ENCODE measurements around the gene PDE3B.
"Not testable (repeated sequence)": the region's sequence is repeated elsewhere in the genome, so short reads cannot be mapped to it uniquely, and the experiment has no call there.

PDE3B gene

DNA sequence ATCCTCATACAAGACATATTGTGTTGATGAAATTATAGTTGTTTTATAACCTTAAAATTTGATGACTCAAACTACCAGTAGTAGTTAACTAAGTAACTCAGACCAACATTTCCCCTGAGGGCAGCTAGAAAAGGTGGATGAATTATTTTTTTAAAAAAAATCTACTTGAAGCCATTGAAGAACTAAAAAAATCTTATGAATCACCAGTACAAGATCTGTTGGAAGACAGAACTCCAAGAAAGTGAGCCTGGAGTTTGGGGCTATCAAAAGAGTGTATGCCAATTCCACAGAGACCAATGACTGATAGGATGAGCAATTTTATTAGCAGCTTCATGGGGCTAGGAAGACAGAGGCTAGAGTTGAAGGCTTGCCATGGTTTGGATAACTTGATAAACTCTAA lies 176.0 kb downstream of the PDE3B start:
- DNase-seq: no peak

DNA sequence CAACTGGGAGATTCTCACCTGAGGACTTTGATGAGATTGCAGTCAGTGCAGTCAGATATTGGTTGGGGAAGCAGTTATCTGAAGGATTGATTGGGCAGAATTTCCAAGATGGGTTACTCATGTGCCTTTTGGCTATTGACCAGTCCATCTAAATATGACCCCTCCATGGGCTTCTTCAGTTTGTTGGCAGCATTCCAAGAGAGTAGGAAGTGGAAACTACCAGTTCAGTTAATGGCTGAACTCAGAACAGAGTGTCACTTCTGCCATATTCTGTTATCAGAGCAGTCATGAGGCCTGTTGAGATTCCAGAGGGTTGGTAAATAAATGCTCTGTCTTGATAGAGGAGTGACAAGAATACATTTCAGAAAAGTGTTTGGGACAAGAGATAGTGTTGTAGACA lies 177.4 kb downstream of the PDE3B start:
- no peak for DNase-seq

DNA sequence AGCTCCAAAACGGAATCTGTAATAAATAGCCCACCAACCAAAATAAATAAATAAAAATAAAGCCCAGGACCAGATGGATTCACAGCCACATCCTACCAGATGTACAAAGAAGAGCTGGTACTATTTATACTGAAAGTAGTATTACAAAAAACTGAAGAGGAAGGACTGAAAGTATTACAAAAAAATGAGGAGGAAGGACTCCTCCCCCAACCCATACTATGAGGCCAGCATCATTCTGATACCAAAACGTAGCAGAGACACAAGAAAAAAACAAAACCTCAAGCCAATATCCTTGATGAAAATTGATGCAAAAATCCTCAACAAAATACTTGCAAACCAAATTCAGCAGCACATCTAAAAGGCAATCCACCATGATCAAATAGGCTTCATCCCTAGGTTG lies 183.0 kb downstream of the PDE3B start:
- no peak for DNase-seq

DNA sequence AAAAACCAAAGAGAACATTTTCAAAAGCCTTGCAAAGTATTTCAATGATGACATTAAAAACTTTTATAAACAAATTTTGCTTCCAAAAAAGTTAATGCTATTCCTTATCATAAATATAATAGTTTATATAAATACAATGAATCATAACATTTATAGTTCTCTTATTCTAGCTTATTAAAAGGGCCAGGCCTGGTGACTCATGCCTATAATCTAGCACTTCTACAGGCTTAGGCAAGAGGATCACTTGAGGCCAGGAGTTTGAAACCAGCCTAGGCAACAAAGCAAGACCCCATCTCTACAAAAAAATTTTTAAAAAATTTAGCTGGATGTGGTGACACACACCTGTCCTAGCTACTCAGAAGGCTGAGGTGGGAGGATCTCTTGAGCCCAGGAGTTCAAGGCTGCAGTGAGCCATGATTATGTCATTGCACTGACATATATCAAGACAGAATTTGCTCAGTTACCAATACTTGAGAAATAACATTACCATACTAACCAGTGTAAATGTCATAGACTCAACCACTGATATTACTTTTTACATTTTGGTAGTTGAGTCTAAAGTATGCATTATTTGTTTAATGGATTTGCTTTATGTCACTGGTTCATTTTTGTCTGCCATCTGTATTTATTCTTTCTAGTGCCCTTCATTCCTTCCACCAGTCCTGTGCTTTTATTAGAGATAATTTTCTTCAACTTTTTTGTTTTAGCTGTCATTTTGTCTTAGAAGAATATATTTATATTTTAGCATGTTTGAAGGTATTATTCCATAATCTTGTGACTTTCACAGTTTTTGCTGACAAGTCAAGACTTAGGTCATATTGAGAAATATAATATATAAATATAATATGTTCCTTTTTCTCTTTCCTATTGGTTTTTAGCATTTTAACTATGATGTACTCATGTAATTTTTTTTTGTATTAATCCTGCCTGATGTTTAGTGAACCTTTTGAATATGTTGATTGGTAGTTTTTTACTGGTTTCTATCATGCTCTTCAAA lies 192.2 kb downstream of the PDE3B start:
- DNase-seq: no peak

DNA sequence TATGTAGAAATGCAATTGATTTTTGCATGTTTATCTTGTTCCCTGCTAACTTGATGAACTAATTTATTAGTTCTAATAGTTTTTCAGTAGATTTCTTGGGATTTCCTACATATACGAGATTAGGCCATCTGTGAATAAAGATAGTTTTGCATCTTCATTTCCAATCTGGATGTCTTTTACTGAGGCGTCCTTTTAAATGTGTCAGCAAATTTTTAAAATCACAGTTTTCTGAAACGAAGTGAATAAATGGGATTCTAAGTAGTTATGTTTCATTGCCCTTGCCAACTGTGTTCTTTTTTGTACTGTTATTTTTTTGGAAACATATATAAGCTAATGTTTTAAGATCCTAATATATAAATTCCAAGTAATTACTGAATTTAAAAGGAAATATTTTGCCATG lies 198.4 kb downstream of the PDE3B start:
- DNase-seq: no peak

DNA sequence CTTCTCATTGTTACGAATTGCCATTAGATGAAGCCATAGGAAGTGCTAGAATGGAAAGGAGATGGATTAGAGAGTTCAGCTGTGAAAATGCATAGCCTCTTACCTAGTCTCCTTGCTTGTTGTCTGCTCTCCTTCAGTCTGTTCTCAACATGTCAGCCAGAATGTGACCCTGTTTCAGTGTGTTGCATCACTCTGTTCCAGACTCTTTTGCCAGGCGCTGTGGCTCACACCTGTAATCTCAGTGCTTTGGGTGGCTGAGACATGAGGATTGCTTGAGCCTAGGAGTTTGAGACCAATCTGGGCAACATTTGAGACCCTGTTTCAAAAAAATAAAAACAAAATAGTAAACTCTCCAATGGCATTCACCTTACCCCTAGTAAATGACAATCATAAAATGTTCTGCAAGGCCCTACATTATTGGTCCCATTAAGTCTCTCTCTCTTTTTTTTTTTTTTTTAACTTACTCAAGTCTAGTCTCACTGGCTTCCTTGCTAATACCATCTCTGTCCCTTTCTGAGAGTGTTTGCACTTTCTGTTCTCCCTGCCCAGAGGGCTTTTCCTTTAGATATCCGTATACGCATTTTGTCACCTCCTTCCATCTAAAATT lies 209.1 kb downstream of the PDE3B start:
- no peak for DNase-seq

DNA sequence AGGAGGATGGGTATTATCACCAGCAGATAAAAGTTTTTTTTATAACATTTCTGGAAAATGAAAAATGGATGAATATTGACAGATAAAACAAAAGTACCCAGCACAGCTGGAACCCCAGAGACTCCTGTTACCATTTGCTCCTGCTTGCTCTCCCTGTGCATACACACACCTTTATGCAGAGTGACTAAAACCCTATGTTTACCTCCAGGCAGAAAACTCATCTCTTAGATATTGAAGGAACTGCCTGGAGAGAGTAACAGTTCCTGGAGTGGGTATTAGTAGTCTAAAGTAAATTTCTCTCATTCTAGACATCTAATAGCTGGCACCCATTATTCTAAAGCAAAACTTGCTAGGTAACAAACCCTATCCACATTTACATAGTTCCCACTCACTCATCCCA lies 210.5 kb downstream of the PDE3B start:
- DNase-seq: no peak

DNA sequence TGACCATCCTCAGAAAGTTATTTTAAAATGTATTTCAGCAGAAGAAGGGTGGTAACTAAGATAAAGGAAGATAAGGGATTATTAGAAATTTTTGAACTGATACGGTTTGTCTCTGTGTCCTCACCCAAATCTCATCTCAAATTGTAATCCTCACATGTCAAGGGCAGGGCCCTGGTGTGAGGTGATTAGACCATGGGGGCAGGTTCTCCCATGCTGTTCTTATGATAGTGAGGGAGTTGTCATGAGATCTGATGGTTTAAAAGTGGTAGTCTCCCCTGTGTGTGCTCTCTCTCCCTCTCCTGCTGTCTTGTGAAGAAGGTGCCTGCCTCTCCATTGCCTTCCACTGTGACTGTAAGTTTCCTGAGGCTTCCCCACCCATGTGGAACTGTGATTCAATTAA lies 212.3 kb downstream of the PDE3B start:
- DNase-seq: no peak

DNA sequence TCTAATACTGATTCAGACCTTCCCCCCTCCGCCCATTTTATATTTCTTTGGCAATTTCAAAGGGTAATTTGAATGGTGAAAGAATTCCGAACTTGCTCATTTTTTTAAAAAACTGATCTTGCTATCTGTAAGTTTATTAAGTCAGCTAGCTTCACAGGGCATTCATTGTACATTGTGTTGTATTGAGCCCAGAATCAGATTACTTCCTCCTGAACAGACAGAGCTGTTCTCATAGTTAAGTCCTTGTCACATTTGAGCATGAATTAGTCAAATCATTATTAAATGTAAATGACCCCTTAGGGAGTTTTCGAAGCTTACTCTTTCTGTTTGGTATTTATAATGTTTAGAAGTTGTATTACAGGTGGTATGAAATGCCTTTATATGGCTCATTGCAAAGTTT lies 214.0 kb downstream of the PDE3B start:
- no peak for DNase-seq

DNA sequence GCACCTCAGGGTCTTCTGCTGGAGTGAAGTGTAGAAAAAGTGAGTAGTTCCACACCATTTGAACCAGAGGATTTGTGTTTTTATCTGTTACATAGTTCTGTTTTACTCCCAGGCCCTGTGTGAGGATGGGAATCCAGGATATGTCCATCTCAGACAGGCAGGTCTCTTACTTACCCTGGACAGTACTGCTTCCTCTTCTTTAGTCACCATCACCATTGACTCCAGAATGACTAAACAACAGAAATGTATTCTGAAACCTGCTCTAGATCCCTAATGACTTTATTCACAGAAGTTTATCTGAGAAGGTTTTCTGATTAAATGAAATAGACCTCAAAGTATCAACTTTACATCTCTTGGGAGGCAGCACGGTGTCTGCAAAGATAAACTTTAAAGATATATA lies 214.8 kb downstream of the PDE3B start:
- DNase-seq: no peak

DNA sequence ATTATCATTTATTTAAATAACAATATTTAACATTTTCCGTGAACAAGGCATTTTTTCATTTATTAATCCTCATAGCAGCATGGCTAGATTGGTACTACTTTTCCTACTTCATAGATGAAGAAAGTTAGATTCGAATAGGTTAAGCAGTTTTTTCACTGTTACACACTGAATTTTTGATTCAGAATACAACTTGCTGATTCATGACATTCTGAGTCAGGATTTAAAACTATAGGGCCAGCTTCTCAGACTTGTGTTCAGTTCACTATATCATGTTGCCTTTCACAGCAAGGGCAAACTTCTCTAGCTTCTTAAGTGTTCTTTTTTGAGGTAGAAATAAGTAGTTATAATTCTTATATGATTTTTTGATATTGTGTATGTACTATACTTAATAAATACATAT lies 216.9 kb downstream of the PDE3B start:
- DNase-seq: no peak

DNA sequence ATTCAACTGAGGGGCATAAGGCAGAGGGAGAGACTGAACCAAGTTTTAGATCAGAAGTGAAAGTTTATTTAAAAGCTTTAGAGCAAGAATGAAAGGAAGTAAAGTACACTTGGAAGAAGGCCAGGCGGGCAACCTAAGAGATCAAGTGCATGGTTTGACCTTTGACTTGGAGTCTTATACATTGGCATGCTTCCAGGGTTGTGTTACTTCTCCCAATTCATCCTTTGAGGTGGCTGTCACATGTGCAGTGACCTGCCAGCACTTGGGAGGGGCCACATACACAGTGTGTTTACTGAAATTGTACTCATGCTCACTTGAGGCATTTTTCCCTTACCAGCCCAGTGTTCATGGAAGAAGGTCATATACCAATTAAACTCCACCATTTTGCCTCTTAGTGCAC lies 218.1 kb downstream of the PDE3B start:
- no peak for DNase-seq

DNA sequence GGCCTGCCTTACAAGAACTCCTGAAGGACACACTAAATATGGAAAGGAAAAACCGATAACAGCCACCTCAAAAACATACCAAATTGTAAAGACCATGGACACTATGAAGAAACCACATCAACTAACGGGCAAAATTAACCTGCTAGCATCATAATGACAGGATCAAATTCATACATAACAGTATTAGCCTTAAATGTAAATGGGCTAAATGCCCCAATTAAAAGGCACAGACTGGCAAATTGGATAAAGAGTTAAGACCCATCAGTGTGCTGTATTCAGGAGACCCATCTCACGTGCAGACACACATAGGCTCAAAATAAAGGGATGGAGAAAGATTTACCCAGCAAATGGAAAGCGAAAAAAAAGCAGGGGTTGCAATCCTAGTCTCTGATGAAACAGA lies 220.2 kb downstream of the PDE3B start:
- DNase-seq: not testable (repeated sequence)

DNA sequence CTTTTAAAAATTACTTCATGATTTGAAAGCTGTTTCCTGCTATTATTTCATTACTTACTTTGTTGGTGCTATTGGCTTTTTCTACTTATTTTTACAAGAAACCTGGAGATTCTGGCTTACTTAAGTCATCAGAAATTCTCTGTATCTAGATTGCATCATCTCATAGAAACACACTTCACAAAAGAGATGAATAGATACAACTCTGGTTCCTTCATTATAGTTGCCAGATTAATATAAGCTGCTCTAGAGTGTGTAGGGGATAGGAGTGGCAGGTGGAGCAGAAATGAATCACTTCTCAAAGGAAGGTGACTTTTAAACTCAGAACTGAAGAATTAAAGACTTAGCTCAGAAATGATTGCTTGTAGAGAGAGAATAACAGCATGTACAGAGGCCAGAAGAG lies 228.4 kb downstream of the PDE3B start:
- no peak for DNase-seq

DNA sequence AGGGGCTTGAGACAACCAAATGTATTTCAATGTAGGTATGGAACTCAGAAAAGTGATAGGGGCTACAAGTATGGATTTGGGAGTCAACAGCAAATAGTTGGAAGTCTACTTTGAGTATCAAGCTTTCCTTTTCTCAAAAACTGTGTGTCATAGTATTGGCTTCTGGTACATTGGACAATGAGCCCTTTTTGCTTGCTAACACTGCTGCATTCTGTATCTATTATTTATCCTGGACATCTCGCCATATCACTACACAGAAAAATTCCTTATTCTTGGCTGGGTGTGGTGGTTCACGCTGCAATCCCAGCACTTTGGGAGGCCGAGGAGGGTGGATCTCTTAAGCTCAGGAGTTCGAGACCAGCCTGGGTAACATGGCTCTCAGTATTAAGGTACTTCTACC lies 230.0 kb downstream of the PDE3B start:
- no peak for DNase-seq

DNA sequence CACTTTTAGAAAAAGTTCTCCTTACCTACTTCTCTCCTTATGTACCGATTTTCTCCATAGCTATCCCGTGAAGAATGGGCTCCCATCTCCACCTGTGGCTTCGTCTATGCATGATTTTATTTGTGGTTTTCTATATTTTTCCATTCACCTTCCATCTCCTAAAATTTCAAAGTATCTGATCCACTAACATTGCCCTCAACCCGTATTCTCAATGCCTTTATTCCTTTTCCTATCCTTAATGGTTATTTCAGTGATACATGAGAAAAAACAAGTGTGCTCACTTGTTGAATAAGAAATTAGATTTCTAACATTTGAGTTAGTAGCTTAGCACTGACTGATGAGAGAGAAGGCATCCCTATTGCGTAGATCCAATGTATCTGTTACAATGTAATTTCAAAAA lies 231.6 kb downstream of the PDE3B start:
- no peak for DNase-seq

DNA sequence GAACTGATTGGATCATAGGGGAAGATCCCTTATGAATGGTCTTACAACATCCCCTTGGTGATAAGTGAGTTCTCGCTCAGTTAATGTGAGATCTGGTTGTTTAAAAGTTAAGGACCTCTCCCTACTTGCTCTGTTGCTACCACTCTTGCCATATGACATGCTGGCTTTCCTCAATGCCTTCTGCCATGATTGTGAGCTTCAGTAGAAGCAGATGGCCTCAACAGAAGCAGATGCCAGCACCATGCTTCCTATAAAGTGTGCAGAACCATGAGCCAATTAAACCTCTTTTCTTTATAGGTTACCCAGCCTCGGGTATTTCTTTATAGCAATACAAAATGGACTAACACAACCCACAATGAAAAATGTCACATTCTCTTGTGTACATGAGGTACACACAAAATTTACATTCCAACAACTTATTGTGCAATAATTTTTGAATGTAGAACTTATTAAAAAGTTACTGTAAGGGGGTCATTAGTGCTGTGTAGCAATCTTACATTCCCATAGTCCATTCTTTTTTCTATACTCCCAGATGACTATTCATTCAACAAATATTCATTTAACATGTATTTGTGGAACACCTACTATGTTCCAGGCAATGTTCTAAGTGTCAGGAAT lies 238.1 kb downstream of the PDE3B start:
- DNase-seq: no peak

DNA sequence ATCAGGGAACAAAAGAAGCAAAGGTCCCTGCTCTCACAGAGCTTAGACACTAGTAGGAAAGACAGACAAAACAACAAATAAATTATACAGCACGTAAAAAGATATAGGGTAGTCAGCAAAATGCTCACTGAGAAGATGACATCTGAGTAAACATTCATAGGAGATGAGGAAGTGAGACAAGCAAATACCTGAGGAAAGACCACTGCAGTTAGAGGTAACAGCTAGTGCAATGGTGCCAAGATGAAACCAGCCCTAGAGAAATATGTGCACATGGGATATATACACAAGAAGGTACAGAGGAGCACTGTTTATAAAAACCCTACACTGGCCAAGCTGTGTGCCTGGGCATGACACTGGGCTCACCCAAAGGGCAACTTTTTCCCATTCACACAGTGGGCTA lies 238.6 kb downstream of the PDE3B start:
- DNase-seq: no peak

DNA sequence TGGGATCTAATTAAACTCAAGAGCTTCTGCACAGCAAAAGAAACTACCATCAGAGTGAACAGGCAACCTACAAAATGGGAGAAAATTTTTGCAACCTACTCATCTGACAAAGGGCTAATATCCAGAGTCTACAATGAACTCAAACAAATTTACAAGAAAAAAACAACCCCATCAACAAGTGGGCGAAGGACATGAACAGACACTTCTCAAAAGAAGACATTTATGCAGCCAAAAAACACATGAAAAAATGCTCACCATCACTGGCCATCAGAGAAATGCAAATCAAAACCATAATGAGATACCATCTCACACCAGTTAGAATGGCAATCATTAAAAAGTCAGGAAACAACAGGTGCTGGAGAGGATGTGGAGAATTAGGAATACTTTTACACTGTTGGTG lies 240.1 kb downstream of the PDE3B start:
- not testable (repeated sequence) for DNase-seq

DNA sequence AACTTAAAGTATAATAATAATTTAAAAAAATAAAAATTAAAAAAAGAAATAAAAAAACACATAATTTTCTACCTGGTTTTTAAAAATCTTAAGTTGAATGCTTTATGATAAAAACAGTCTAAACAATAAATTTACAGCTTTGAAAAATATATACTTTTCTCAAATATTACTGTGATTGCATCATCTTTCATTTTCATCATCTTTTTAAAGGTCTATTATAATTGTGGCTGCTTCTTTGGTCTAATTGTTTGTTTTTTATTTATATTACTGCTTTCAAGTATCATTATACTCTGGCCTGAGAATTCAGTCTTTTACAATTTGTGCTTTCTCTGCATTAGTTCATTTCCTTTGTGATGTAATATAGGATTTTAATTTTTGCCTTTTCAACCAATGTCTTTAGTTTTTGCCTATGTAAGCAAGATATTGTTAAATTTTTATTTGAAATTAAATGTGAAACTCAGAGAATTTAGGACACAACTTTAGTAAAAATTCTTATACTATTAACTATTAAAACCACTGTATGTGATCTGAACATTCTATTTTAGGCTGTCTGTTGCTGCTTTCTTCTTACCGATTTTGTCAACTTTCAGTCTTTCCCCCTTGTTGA lies 241.2 kb downstream of the PDE3B start:
- no peak for DNase-seq

DNA sequence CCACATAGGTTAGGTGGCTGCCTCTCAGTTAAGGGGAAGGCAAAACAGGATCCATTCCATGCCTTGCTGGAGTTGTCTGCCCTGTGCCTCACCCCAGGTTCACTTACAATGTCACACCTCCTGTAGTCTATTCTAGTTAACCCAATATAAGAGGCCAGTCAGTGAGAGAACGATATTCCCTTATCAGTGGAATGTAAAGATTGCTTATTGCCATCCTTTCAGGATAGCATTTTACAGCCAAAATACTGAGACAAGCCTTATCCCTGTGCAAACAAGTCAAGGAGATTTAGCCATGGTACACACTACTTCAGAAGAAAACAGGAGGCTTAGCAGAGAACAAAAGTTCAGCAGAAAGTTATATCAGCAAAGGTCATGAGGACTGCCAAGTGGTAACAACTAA lies 242.9 kb downstream of the PDE3B start:
- DNase-seq: no peak

DNA sequence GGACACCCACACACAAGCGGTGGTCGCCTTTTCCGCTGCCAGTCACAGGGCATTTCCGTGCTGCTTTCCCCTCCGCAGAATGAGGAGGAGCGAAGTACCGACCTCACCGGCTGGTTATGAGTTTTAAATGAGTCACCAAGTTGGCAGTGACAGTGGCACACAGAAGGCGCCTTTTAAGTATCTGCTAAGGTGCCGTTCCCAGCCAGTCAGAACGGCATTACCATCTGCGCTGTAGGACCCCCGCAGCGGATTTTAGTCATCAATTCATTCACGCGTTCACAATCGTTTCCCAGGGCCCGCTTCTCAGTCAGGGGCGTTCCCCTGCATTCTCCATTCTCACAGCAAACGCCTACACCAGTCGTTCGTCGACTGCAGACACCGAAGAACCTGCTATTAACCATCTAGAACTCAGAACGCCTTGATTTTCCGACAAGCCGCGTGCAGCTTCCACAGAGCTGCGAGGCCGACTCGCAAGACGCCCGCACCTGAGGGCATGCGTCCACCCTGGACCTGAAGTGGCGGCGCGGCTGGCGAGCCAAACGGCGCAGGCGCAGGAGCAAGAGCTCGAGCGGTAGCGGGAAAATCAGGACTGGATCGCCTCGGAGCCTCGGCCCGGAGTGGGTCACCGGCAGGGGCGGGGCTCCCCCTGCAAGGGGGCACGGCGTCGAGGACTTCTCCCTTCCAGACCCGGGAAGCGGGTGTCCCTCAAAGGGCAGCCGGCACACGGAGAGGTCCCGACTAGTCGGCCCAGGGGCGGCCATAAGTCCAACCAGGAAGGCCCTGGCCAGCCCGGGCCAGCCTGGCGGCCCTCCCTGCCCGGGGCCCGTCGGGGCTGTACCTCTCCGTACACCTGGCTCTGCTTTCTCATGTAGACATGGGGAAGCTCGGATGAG lies 247.8 kb downstream of the PDE3B start:
- DNase-seq: peak; percentile 90 to 91

All from NCI-H187 (cell line).